ENCODE results near the gene DNAH7.

The DNAH7 gene

GRCh38 chr2:195857132-195857531 lies 211.5 kb downstream of the DNAH7 start:
- DNase-seq, result no peak

DNA sequence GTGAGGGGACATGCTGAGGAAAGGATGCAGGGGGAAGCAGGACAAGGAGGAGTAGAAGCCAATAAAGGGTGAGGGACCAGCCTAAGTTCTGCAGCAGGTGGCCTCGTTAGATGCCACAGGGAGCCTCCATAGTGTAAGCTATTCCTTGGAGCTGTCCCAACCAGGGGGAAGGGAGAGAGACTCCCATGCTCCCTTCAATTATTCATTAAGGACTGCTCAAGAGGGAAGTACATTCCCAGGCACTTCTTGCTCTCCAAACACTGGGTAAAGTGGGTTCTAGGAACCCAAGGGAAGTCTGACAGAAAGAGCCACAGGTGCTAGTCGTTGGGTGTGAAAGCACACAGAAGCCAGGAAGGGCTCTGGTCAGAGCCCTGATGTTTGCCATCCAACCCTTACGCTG lies 217.9 kb downstream of the DNAH7 start:
- DNase-seq, result no peak

GRCh38 chr2:195848119-195848899 lies 220.3 kb downstream of the DNAH7 start:
- DNase-seq, result peak; percentile 9

DNA sequence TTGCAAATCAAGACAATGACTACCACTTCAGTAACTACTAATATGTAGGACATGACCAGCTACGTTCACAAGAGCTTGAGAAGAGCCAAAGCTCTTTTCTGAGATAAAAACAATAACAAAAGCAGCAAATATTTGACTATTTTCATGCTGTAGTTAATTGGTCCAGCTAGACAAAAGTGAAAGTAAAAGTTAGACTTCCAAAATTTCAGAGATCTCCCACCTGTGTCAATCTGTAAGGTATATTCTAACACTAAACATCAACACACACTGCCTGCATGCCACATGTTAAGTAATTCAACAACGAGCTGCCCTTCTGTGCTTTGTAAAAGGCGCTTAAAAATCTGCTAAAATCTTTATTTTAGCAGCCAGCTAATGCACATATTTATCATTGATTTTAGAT lies 225.7 kb downstream of the DNAH7 start:
- no peak for DNase-seq

- DNase-seq, result no peak
Measured at GRCh38 chr2:195838002-195838401, 230.6 kb downstream of the DNAH7 start.

DNA sequence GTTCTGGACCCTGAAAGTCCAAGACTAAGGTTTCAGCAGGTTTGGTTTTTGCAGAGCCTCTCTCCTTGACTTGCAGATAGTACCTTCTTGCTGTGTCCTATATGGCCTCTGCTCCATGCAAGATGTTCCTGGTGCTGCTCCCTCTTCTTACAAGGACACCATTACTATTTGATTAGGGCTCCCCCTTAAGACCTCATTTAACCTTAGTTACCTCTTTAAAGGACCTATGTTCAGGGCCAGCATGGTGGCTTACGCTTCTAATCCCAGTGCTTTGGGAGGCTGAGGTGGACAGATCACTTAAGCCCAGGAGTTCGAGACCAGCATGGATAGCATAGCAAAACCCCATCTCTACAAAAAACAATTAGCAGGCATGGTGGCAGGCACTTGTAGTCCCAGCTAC lies 232.6 kb downstream of the DNAH7 start:
- no peak for DNase-seq

- no peak for DNase-seq
Measured at GRCh38 chr2:195834836-195835235, 233.8 kb downstream of the DNAH7 start.

DNA sequence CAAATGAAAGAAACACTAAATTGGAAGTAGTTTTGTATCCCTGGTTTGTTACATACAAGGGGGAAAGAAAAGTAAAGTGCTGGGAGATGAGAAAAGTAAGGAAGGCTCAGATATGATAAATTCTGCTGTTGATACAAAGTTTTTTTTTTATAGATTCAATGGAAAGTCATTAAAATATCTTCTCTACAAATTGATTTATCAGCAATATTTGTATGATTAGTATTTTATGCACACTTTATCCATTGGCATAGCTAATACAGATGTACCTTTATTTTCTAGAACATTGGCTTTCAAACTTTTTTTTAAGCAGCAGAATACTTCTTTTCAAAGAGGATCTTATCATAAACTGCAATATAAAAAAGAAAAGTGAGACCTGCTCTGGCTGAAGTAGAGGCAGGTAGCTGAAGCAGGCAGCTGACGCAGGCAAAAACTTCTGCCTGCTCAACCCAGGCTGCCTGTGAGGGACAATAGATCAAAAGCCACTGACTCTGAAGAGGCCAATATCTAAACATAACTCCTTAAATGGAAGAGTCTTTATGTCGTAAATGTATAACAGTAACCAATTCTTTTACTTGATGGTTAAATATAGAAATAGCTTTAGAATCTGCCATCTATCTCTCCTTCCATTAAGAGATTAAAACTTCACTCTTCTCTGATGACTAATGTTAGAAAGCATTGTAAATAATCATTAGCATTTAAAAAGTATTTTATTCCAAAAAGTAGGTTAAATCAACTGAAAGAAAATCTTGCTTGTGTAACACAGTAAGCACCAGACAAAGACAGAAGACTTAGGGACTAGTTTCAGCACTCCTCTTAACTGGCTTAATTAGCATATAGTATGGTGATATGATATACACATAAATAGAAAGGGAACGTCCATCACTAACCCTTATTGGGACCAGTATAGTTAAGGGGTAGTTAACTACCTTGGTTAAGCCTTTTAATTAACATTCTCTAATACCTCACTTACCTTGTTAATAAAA lies 237.4 kb downstream of the DNAH7 start:
- DNase-seq, result no peak

- DNase-seq, result no peak
Measured at GRCh38 chr2:195824478-195824877, 244.2 kb downstream of the DNAH7 start.

DNA sequence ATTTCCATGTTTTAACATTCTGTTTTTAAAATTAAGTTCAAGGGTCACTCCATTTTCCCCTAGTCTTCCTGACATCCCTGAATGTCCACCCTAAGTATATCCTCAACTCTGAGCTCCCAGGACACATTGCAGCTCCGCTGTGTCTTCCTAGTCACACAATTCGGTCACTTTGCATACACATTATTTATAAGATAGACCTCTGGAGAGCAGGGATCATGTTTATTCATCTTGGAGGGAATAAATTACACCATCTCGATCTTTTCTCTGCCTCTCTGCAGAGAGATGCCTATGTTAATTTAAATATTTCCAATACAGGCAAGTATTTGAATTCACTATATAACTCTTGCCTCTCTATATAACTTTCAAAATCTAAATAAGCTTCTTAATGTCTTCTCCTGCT lies 245.4 kb downstream of the DNAH7 start:
- DNase-seq, result no peak

GRCh38 chr2:195821566-195821932 lies 247.1 kb downstream of the DNAH7 start:
- no peak for DNase-seq

DNA sequence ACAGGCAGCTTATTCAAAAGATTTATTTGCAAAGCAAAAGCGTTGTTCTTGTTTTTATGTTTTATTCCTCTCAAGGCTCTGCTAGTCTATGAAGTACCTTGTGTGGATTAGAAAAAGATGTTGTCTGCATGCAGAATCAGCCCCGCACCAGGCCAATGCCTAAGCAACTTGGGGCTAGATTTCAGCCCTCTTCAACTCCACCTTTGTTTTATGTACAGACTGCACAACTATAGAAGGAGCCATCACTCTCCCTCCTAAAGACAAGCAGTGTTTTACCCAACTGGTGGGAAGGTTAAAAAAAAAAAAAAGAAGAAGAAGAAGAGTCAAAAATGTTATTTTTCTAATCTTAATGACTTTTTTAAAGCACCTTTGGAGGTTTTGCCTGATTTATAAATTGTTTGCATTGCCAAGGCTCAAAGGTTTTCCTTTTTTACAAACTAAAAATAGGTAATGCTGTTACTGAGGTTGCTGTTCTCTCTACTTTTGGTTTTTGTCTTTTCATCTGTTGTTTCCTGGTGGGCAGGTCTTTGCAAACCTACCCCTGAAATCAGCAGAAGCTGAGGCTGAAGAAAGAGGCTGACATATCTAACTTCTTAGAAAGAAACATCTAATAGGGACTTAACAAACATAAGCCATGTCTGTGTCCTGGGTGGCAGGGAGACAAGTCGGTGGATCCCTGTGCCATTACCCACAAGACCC lies 247.6 kb downstream of the DNAH7 start:
- DNase-seq, result no peak

- DNase-seq, result no peak
Measured at GRCh38 chr2:195820373-195820772, 248.3 kb downstream of the DNAH7 start.

DNA sequence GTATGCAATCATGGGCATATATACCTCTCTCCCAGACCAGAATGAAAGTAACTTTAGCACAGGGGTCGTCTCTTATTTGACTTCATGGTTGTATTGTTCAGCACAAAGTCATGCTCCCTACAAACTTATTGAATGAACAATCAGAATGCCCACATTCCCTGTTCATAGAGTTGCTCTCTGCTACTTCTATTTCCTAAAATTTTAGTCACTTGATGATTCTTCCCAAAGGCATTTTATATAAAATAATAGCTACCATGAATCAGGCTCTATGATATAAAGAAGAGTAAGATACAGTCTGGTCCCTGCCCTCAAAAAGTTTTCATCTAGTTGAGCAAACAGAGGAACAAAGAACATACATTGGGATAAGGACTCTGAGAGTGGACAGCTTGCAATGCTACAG lies 249.4 kb downstream of the DNAH7 start:
- no peak for DNase-seq

GRCh38 chr2:195818526-195818925 lies 250.1 kb downstream of the DNAH7 start:
- no peak for DNase-seq

- DNase-seq, result no peak
Measured at GRCh38 chr2:195818106-195818505, 250.5 kb downstream of the DNAH7 start.

GRCh38 chr2:195815083-195815482 lies 253.6 kb downstream of the DNAH7 start:
- no peak for DNase-seq

GRCh38 chr2:195813421-195813820 lies 255.2 kb downstream of the DNAH7 start:
- no peak for DNase-seq

- no peak for DNase-seq
Measured at GRCh38 chr2:195810340-195811098, 258.1 kb downstream of the DNAH7 start.

GRCh38 chr2:195808189-195808588 lies 260.4 kb downstream of the DNAH7 start:
- DNase-seq, result no peak

DNA sequence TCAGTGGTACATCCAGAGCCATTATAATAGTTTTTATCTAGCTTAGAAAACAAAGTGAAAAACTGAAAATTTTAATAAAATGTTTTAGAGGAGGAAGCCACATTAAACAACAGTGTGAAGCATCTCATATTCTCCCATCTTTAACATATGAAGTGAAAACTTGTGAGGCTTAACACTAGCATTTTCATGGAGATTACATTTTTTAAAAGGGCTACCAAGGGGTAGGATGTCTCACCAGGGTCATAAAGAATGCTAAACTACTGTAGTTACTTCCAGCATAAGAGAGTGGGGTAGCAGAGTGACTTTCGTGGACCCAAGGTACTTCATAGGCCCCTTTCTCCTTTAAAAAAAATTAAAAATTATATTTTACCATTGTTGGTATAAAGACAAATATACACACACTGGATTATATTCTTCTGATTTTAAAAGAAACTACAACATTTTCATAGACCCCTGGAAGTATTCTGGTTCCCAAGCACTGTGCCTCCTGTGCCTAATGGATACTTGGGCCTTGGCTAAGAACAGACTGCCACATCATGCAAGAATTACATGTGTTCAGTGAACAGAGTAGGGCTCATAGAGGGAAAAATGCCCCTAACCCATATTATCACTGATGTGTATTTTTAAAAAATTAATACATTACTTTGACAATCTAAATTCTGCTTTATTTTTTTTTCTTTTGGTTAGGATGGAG lies 263.2 kb downstream of the DNAH7 start:
- DNase-seq, result no peak

GRCh38 chr2:195795879-195796278 lies 272.8 kb downstream of the DNAH7 start:
- DNase-seq, result no peak
